HEK293T (cell line): ENCODE results near the gene DOK7.

Experiments
- CTCF ChIA-PET: fragments of 350-600 bp; formaldehyde crosslinking; extraction: SDS; loops from one replicate; lab custom pipeline; 2021; ENCODE audit warnings: antibody characterized with exemption, inconsistent platforms; lab: Yijun Ruan, JAX
- POLR2A ChIA-PET: fragments of 350-600 bp; formaldehyde crosslinking; extraction: SDS; loops from one replicate; lab custom pipeline; 2020; ENCODE audit warnings: antibody characterized with exemption, inconsistent platforms; lab: Yijun Ruan, JAX
- DNase-seq: peaks from one replicate; pipeline ENCODE4 v3.0.0; 2012; ENCODE audit warnings: mixed read lengths; ENCODE audit errors: extremely low spot score
- ARNT ChIP-seq: fragments of 450-650 bp; IDR thresholded peaks from 2 replicates; pipeline ENCODE4 v1.6.1; 2017; ENCODE audit warnings: mild to moderate bottlenecking
- BHLHE40 ChIP-seq: fragments of 450-650 bp; IDR thresholded peaks from 2 replicates; pipeline ENCODE4 v1.6.1; 2016; ENCODE audit warnings: mild to moderate bottlenecking, moderate library complexity, borderline replicate concordance
- CTBP1 ChIP-seq: fragments of 450-650 bp; IDR thresholded peaks from 2 replicates; pipeline ENCODE4 v1.6.1; 2016; ENCODE audit warnings: borderline replicate concordance
- ELF4 ChIP-seq: fragments of 450-650 bp; IDR thresholded peaks from 2 replicates; pipeline ENCODE4 v1.6.1; 2017; ENCODE audit warnings: antibody characterized with exemption
- FOXA1 ChIP-seq: fragments of 450-650 bp; IDR thresholded peaks from 2 replicates; pipeline ENCODE4 v1.6.1; 2016; ENCODE audit warnings: mild to moderate bottlenecking
- FOXK2 ChIP-seq: fragments of 450-650 bp; IDR thresholded peaks from 2 replicates; pipeline ENCODE4 v1.6.1; 2016; ENCODE audit warnings: mild to moderate bottlenecking
- FOXM1 ChIP-seq: fragments of 450-650 bp; IDR thresholded peaks from 2 replicates; pipeline ENCODE4 v1.6.1; 2017; ENCODE audit warnings: mild to moderate bottlenecking, borderline replicate concordance
- HDGF ChIP-seq: fragments of 450-650 bp; IDR thresholded peaks from 2 replicates; pipeline ENCODE4 v1.6.1; 2017; ENCODE audit warnings: antibody characterized with exemption, borderline replicate concordance
- L3MBTL2 ChIP-seq: fragments of 450-650 bp; conservative IDR thresholded peaks from 2 replicates; pipeline ENCODE4 v1.6.1; 2016; ENCODE audit warnings: mild to moderate bottlenecking
- LEF1 ChIP-seq: fragments of 450-650 bp; IDR thresholded peaks from 2 replicates; pipeline ENCODE4 v1.6.1; 2017; ENCODE audit warnings: mild to moderate bottlenecking, borderline replicate concordance
- NFRKB ChIP-seq: fragments of 450-650 bp; IDR thresholded peaks from 2 replicates; pipeline ENCODE4 v1.6.1; 2016; ENCODE audit warnings: mild to moderate bottlenecking, moderate library complexity
- SP1 ChIP-seq: fragments of 450-650 bp; IDR thresholded peaks from 2 replicates; pipeline ENCODE4 v1.6.1; 2017
- SUZ12 ChIP-seq: fragments of 450-650 bp; IDR thresholded peaks from 2 replicates; pipeline ENCODE4 v1.6.1; 2016; ENCODE audit warnings: mild to moderate bottlenecking
- TARDBP ChIP-seq: fragments of 450-650 bp; IDR thresholded peaks from 2 replicates; pipeline ENCODE4 v1.6.1; 2016
- ZNF384 ChIP-seq: fragments of 450-650 bp; IDR thresholded peaks from 2 replicates; pipeline ENCODE4 v1.6.1; 2016
- TF ChIP-seq, protein P1 (sequence below): fragments of 450-650 bp; IDR thresholded peaks from 2 replicates; pipeline ENCODE4 v1.6.1; 2016

The DOK7 gene

DNA sequence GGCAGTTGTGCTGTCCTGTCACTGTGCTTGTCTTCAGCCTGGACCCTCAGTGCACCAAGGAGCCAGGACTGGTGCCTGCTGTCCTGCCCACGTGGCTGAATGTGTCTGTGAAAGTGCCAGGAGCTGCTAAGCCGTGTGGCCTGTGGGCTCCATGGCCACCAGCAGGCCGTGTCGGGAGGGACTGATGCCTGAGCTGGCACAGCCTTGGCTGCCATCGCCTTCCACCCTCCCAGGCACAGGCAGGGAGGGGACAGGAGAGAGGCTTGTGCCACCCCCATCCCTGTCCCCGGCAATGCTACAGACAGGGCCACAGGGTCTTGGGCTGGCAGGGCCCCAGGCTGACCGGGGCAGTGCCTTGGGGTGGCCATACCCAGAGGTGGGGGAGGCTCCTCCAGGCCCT, 24.8 kb downstream of the DOK7 start:
- no peak for TF ChIP-seq L3MBTL2
- TF ChIP-seq FOXM1, result no peak
- no peak for TF ChIP-seq BHLHE40
- no peak for TF ChIP-seq LEF1
- no peak for TF ChIP-seq SUZ12
- TF ChIP-seq FOXK2, result no peak
- no peak for TF ChIP-seq CTBP1
- no peak for TF ChIP-seq FOXA1
- no peak for TF ChIP-seq ZNF384
- no peak for TF ChIP-seq HDGF
- TF ChIP-seq, protein P1, sequence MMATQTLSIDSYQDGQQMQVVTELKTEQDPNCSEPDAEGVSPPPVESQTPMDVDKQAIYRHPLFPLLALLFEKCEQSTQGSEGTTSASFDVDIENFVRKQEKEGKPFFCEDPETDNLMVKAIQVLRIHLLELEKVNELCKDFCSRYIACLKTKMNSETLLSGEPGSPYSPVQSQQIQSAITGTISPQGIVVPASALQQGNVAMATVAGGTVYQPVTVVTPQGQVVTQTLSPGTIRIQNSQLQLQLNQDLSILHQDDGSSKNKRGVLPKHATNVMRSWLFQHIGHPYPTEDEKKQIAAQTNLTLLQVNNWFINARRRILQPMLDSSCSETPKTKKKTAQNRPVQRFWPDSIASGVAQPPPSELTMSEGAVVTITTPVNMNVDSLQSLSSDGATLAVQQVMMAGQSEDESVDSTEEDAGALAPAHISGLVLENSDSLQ, result no peak
- TF ChIP-seq ELF4, result no peak
- TF ChIP-seq ARNT, result no peak
- no peak for TF ChIP-seq TARDBP
- no peak for TF ChIP-seq NFRKB
- no peak for DNase-seq
- CTCF ChIA-PET, result no interaction called here
- POLR2A ChIA-PET, result no interaction called here

DNA sequence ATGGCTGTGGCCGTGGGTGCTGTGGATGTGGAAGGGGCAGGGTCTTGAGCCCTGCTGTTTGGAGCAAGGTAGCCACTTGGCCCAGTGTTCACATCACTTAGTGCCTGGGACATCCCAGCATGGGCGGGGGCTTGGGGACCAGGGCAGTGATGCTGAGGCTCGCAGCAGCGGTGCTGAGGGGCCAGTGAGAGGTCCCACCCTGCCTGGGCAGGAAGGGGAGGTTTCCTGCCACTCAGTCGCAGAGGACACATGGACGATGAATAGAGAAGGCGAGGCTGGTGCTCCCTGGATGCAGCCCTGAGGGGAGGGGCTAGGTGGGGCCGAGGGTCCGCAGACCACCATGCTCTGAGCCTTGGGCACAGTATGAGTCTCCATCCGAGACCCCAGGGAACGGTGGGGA, 25.7 kb downstream of the DOK7 start:
- ChIA-PET POLR2A (no interaction called here), CTCF (no interaction called here)
- TF ChIP-seq SUZ12 (no peak), NFRKB (no peak), LEF1 (no peak), FOXM1 (no peak), FOXA1 (no peak), ZNF384 (no peak), TARDBP (no peak), BHLHE40 (no peak), SP1 (no peak), ARNT (no peak), L3MBTL2 (no peak), HDGF (no peak), FOXK2 (no peak), ELF4 (no peak)
- TF ChIP-seq, protein P1, result no peak
- no peak for DNase-seq

DNA sequence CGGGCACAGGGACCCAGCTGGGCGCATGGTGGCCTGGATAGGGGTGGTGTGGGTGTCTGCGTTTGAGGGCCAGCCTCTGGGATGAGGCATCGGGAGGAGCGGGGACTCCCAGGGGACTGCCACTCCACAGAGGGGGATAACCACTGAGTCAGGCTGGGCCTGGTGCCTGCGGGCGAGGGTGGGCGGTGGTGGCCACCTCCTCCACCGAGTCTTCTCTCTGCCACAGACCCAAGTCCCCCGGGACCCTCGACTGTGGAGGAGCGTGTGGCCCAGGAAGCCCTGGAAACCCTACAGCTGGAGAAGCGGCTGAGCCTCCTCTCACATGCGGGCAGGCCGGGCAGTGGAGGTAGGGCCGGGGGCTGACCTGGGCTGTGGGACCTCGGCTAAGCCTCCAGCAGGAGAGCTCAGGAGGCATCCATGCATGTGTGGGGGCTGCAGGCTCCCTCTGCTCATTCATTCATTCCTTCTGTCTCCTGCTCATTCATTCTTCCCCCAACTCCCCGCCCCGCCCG, 26.4 kb downstream of the DOK7 start:
- CTCF ChIA-PET, result no interaction called here
- DNase-seq, result peak; percentile 45
- no peak for TF ChIP-seq CTBP1
- TF ChIP-seq ARNT, result no peak
- no peak for TF ChIP-seq SP1
- no peak for TF ChIP-seq FOXK2
- TF ChIP-seq BHLHE40, result no peak
- TF ChIP-seq ZNF384, result no peak
- no peak for TF ChIP-seq FOXA1
- TF ChIP-seq ELF4, result no peak
- TF ChIP-seq NFRKB, result no peak
- TF ChIP-seq HDGF, result no peak
- TF ChIP-seq SUZ12, result no peak
- TF ChIP-seq, protein P1, result no peak
- TF ChIP-seq FOXM1, result no peak
- no peak for TF ChIP-seq LEF1
- no peak for TF ChIP-seq TARDBP
- no peak for TF ChIP-seq L3MBTL2
- POLR2A ChIA-PET, result no interaction called here

DNA sequence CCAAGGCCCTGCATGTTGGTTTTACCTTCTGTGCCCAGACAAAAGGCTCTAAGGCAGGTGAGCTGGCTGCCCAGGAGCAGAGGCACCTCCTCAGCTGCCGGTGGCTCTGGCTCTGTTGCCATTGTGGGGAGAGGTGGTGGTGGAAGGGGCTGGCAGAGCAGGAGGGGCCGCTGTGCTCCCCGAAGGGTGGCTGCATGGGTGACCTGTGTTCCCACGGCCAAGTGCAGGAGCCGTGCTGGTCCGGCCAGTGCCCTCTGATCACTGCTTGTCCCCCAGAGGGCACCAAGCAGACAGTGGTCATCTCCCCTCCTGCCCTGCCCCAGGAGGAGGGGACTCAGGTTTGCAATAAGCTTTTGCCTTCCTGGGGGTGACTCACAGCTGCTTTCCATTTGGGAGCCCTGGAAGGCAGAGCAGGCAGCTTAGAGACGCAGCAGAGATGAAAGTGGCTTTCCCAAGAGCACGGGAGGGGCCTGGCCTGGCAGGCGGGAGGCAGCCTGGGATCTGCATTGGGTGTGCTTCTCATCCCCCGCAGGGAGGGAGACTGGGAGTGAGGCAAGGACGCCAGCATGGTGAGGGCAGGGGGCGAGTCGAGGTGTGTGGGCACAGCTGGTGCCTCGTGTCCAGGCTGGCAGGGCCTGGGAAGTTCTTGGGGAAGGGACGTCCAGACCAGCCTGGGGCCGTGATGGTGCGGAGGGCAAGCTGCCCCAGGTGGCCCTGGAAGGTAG, 28.7 kb downstream of the DOK7 start:
- CTCF ChIA-PET, result no interaction called here
- TF ChIP-seq ZNF384, result no peak
- POLR2A ChIA-PET, result no interaction called here
- DNase-seq, result no peak

DNA sequence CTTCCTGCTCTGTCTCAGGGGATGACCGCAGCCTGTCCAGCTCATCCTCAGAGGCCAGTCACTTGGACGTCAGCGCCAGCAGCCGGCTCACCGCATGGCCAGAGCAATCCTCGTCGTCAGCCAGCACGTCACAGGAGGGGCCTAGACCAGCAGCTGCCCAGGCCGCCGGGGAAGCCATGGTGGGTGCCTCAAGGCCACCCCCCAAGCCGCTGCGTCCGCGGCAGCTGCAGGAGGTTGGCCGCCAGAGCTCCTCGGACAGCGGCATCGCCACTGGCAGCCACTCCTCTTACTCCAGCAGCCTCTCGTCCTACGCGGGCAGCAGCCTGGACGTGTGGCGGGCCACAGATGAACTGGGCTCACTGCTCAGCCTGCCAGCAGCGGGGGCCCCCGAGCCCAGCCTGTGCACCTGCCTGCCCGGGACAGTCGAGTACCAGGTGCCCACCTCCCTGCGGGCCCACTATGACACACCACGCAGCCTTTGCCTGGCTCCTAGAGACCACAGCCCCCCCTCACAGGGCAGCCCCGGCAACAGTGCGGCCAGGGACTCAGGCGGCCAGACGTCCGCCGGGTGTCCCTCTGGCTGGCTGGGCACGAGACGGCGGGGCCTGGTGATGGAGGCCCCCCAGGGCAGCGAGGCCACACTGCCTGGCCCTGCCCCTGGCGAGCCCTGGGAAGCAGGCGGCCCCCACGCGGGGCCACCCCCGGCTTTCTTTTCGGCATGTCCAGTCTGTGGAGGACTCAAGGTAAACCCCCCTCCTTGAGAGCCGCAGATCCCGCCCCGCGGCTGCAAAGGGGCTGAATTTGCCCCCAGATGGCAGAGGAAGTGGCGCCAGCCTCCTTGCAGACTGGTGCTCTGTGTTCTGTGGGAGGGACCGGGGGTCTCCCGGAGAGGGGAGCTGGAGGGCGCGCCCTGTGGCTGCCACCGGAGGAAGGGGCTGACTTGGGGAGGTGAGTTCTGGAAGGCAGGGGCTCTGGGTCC, 29.9 kb downstream of the DOK7 start:
- CTCF ChIA-PET, result interaction anchor here (1.0 to 1.7 kb wide), 2 partner anchors 12 to 21 kb away, joined by 3 to 8 read pairs; no protein-coding TSS in a partner anchor
- TF ChIP-seq HDGF (no peak), ELF4 (no peak), L3MBTL2 (no peak), SP1 (no peak), CTBP1 (no peak), FOXM1 (no peak), NFRKB (no peak), BHLHE40 (no peak), TARDBP (no peak), FOXK2 (no peak), SUZ12 (no peak), ZNF384 (no peak), FOXA1 (no peak), ARNT (no peak), LEF1 (no peak)
- TF ChIP-seq, protein P1, result no peak
- POLR2A ChIA-PET, result no interaction called here
- no peak for DNase-seq
